GM19463 (cell line): ENCODE measurements around the gene IKZF1.
"Not testable (repeated sequence)": the region's sequence is repeated elsewhere in the genome, so short reads cannot be mapped to it uniquely, and the experiment has no call there.

Experiments
- ATAC-seq: cut with Tn5 transposase; IDR thresholded peaks from one replicate; pipeline ENCODE4 v1.9.1; 2021; ENCODE audit warnings: mild to moderate bottlenecking, moderate library complexity; ENCODE audit not compliant: unreplicated experiment

The IKZF1 gene

GRCh38 chr7:50332241-50333165 is 28.0 kb downstream of the IKZF1 start:
- no peak for ATAC-seq

- ATAC-seq: no peak
Observed at GRCh38 chr7:50333221-50333651, 28.7 kb downstream of the IKZF1 start.

GRCh38 chr7:50334341-50334994 is 30.0 kb downstream of the IKZF1 start:
- no peak for ATAC-seq

GRCh38 chr7:50335230-50335794 is 30.8 kb downstream of the IKZF1 start:
- ATAC-seq: no peak

GRCh38 chr7:50335795-50336754 is 31.6 kb downstream of the IKZF1 start:
- ATAC-seq: peak; percentile 29

- ATAC-seq: no peak
Observed at GRCh38 chr7:50336894-50337703, 32.6 kb downstream of the IKZF1 start.

GRCh38 chr7:50339472-50339871 is 35.0 kb downstream of the IKZF1 start:
- ATAC-seq: not testable (repeated sequence)

- ATAC-seq: peak; percentile 21
Observed at GRCh38 chr7:50339990-50340500, 35.5 kb downstream of the IKZF1 start.

GRCh38 chr7:50341724-50342123 is 37.2 kb downstream of the IKZF1 start:
- no peak for ATAC-seq

- no peak for ATAC-seq
Observed at GRCh38 chr7:50342616-50343114, 38.1 kb downstream of the IKZF1 start.

GRCh38 chr7:50346545-50347497 is 42.3 kb downstream of the IKZF1 start:
- ATAC-seq: no peak

GRCh38 chr7:50347693-50348092 is 43.2 kb downstream of the IKZF1 start:
- no peak for ATAC-seq

GRCh38 chr7:50348469-50349162 is 44.1 kb downstream of the IKZF1 start:
- no peak for ATAC-seq

- no peak for ATAC-seq
Observed at GRCh38 chr7:50349399-50349798, 44.9 kb downstream of the IKZF1 start.

GRCh38 chr7:50349963-50350944 is 45.7 kb downstream of the IKZF1 start:
- peak; percentile 78 for ATAC-seq

GRCh38 chr7:50351267-50351666 is 46.8 kb downstream of the IKZF1 start:
- ATAC-seq: no peak
